Fibroblast of the conjunctiva (primary cell): Measurements from ENCODE around the gene SLC35E4.
A peak's percentile ranks its signal among the peaks of the same experiment; 100 is the strongest.
"Not testable (repeated sequence)": the region's sequence is repeated elsewhere in the genome, so short reads cannot be mapped to it uniquely, and the experiment has no call there.

Experiments
- DNase-seq: peaks from one replicate; pipeline ENCODE4 v3.0.0-alpha.2; 2010; ENCODE audit warnings: low read depth

Gene SLC35E4

DNA sequence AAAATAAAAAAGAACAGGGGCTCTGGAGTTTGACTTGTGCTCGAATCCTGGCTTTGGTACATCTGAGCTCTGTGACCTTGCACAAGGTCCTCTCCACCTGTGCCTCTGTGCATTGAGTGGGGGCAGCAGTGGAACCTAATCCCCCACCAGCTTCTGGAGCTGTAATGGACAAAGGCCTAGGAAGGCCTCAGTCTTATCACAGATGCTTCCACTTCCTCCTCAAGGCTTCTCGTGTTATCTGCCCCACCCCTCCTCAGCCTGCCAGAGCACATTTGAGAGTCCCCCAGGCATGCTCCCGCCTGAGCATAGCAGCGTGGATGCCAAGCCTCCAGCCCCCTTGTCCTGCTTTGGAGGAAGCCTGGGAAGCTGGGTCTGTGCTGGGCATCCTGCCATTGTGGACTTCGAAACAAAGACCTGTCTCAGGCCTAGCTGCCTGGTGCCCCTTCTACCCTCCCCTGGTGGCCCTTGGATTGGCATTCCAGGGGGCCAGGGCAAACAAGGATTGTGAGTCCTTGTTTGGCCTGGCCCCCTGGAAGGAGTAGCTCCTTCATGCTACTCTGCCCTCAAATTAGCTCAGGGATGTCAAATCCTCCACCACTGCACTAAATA is 15.0 kb downstream of the SLC35E4 start:
- DNase-seq: no peak

DNA sequence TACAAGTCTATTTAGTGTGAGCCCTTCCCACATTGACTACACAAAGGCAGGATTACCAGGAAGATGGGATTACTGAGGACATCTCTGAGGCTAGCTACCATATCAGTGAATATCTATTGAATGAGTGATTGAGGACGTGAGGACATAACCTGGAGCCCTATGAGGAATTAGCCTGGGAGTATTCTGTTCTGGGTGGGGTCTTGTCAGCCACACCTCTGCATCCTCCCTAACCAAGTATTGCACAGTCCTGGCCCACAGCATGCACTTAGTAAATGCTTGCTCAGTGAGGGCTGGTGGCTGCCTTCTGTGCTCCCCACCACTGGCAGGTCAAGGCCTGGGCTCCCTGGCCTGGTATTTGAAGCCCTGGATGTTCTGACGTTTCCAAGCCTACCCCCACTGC is 17.3 kb downstream of the SLC35E4 start:
- no peak for DNase-seq

DNA sequence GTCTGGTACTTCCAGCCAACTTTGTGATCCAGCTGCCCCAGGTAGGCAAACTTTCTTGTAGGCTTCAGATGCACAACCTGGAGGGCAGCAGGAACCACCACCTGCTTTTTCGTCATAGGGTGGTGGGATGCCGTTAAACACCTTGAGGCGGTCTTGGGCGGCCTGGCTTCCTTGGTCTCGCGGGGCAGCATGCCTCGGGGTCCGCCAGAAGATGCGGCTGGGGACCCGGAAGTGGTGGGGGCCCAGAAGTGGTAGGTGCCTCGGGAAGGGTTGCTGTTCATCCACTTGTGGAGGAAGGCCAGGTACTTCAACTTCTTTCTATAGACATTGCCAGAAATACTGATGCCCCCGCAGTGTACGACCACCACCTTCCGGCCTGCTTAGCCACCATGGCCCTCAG is 18.8 kb downstream of the SLC35E4 start:
- DNase-seq: no peak

DNA sequence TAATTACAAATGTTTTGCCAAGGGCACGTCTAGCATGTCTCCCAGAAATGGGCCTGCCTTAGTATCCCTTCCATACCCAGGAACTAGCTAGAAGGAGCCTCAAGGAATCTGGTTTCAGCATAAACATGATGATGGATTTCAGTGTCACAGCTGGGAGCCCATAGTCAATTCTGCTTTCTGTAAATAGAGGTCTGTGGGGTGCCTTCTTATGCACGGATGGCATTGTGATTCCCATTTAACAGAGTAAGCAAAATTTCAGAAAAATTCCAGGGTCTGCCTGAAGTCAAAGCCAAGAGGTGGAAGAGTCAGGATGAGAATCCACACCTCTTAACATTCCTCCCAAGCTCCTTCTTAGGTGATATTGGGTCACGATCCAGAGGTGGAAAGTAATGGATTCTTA is 20.0 kb downstream of the SLC35E4 start:
- no peak for DNase-seq

DNA sequence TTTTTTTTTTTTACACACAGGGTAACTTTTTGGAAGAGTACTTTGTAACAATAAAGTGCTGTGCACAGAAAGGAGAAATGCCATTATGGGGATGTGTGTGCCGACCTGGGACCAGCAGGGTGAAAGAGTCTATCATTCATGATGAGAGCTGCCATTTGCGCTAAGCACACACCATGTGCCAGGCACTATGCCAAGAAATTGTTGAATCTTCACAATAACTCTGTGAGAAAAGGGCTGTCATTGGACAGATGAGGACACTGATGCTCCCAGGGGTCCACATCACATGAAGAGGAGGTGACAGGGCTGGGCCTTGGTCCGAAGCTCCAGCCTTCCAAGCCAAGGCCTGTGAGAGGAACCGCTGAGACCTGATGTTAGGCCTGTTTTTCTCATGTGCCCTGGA is 26.5 kb downstream of the SLC35E4 start:
- DNase-seq: no peak

DNA sequence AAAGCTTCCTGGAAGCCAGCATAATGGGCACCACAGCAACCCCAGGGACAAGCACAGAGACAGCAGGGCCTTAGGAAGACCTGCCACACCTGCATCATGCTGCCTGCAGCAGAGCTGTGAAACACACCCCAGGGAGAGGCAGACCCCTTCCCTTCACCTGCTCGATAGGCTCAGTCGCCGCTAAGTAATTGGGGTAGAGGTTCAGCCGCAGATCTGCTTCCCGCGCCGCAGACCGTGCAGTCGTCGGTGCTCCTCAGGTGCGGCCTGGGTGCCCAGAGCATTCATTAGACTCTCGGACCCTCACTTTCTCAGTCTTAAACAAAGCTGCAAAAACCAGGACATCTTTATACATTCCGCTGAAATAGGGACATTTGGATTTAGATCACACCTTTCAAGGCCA is 29.2 kb downstream of the SLC35E4 start:
- no peak for DNase-seq

DNA sequence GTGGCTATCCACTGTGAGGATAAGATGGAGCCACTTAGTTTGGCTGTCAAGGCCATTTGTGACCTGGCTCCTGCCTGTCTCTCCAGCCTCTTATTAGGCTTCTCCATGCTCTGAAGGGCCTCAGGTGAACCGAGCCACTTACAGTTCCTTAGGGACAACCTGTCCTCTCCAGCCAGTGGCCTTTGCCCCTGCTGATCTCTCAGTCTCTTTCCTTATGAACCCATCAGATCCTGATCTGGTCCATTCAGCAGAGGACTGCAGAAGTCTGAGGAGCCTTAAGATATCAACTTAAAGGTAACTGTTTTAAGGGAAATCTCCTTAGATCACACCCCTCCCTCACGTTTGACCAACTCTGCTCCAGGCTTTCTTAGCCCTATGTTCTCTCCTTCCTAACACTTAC is 29.7 kb downstream of the SLC35E4 start:
- no peak for DNase-seq

DNA sequence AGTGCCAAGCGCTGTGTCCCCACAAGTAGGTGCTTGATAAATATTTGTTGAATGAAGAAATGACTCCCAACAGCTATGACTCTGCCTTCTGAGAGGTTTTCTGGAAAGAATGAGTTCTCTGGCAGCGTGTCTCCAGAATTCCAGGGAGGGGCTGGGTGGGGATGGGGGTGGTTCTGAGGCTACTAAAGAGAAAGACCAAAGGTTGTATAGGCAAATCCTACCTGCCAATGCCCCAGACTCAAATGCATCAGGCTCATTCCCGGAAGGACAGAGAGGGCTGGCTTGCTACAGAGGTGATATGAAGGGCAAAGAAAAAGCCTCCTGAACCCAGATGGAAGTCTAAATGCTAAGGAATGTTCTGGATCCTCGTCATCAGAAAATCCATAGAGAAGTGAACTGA is 30.2 kb downstream of the SLC35E4 start:
- no peak for DNase-seq

DNA sequence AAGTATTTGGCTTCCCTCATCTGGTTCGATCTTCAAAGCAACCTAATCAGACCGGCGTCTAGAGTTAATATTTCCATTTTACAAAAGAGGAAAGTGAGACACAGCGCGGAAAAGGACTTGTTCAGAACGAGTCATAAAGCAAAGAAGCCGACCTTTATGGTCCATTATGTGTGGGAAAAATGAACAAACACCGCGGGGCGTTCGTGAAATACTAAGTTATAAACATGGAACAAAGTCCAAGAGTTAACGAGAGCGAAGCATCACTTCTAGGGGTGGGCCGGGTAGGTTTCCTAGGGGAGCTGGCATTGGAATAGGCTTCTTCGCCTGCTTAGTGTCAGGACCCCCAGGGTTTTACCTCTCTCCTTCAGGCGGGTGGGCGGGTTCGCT is 31.5 kb downstream of the SLC35E4 start:
- no peak for DNase-seq

DNA sequence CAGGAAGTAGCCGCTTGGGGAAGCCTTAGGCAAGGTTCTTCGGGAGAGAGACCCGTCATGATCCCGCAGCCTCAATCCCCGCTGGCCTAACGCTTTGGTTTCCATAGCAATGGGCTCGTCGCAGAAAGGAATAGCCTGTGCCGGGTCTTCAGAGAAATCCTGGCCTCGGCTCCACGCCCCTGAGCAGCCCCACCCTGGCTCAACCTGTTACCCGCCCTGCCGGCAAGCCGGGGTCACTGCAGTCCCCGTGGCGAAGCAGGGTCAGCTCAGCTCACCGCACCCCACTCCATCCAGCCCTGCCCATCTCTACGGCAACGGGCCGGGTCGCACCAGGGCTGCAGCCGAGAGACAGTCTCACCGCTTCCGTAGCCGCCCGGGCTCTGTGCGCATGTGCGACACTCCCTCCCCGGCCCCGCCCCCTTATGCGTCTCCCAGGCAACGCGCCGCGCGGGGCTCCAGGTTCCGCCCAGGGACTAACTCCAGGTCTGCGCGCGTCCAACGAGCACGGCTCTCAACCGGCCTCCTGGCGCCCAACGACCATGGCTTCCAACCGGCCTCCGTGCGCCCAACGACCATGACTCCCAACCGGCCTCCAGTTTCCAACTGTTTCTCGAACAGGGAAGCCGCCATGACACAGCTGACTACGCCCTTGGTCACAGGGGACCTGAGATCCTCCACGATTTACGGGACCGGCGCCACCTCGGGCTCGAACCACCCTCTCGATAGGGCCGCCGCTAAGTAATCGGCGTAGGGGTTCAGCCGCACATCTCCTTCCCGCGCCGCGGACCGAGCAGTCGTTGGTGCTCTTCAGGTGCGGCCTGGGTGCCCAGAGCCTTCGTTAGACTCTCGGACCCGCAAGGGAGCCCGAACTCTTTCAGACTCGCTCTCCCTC is 32.2 kb downstream of the SLC35E4 start, which contains the start of gene DUSP18:
DUSP18 (minus strand) TSS at position 382 of the 892 bp plus-strand sequence. CDS start 3,872 bp downstream, outside the sequence.
- peak; percentile 83 for DNase-seq

DNA sequence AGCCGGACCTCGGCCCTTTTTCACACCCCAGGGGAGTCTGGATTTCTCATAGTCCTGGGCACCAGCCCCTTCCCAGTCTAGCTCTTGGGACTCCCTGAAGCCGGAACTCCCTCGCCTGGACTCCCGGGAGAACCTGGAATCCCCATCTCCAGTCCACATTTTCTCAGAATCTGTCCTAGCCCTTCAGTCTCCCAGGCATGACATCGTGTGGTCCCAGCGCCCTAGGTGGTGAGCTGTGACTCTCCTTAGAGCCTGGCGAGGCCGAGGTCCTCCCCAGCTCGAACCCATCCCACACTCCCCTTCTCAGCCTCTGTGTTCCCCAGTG is 32.8 kb downstream of the SLC35E4 start:
- DNase-seq: no peak

DNA sequence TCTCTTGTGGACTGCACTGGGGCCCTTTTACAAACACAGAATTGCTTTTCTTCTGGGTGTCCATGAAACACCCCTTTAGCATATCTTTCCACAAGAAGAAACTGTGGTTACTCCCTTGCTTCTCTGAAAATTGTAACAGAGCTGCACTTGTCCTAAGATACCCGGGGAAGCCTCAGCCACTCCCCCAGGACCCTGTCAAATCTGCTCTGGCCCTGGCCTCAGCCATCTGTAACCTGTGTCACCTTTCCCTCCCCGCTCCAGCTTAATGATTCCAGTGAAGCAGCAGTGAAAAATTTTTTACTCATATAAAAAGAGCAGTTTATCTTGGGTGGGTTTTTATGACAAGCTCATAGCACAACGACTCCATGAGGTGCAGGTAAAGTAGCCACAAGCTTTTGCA is 35.5 kb downstream of the SLC35E4 start:
- no peak for DNase-seq

DNA sequence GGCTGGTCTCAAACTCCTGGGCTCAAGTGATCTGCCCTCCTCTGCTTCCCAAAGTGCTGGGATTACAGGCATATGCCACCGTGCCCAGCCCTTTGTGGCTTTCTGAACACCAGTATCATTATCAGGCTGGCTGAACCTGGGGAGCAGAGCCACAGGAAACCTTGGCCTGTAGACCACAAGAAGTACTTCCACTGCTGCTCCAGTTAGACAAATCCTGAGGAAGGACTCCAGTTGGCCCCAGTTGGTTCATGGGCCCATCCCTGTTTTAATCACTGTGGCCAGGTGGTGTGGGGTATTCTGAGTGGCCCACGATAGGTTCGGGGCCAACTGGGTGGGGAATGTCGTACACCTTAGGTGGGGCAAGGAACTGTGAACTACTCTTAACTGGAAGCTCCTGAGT is 37.6 kb downstream of the SLC35E4 start:
- no peak for DNase-seq

DNA sequence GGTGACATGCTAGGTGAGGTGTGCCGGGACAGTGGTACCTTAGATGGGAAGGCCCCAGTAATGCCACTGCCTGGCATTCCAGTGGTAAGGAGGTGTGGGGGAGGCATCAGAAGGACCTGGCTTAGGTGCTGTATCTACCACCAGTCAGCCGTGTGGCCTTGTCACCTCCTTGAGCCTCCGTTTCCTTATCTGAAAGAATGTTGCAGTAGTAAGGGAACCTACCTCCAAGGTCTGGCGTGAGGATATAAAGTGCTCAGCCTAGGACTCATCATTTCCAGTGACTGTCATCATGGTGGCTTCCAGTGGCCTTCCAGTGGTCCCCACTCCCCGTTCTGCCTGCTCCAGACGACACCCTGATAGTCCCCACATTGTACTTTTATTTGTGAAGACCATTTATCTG is 38.9 kb downstream of the SLC35E4 start:
- no peak for DNase-seq

DNA sequence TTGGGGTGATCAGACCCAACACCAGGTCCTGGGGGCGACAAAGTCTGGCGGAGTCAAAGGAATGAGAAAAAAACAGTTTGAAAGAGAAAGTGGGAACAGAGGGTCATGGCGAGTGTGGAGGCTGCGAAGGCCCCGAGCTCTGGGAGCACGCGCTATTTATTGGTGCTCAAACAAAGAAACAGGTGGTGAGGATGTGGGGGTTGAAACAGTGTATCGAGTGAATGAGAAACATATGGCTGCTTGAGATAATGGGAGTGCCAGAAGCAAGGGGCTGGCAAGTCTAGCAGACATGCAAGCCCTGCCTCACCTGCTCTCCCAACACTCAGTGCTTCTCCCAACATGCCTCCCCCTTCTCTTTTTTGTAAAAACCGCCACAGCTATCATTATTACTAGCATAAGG is 39.9 kb downstream of the SLC35E4 start:
- no peak for DNase-seq

DNA sequence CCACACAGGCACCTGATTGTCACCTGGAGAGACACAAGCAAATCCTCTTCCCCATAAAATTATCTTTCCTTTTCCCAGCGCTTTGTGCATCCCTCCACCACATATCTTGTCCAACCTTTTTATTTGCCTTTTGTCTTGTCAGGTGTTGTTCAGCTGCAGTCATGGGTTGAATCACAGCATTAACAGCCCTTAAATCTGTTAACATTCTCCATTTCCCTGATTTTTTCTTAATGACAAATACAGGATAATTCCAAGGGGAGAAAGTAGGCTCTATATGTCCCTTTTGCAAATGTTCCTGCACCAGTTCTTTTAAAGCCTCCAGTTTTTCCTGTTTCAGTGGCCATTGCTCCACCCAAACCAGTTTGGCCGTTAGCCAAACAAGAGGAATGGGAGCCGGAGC is 41.0 kb downstream of the SLC35E4 start:
- not testable (repeated sequence) for DNase-seq

DNA sequence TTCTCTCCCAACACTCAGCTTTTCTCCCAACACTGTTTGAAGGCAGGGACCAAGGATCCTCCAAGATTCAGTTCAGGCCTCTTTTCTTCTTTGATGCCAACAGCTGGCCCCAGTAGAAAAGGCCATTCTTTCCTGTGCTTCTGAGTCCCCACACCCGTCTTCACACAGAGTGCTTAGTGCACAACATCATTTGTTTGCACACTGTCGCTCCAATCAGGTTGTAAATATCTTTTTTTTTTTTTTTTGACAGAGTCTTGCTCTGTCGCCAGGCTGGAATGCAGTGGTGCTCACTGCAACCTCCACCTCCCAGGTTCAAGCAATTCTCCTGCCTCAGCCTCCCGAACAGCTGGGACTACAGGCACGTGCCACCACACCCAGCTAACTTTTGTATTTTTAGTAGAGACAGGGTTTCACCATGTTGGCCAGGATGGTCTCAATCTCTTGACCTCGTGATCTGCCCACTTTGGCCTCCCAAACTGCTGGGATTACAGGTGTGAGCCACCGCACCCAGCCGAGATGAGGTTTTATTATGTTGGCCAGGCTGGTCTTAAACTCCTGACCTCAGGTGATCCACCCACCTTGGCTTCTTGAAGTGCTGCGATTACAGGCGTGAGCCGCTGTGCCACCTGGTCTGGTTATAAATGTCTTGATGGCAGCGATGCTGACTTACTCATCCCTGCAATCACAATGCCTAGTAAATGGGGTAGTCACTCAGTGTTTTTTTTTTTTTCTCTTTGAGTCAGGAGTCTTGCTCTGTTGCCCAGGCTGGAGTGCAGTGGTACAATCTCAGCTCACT is 44.5 kb downstream of the SLC35E4 start:
- not testable (repeated sequence) for DNase-seq

DNA sequence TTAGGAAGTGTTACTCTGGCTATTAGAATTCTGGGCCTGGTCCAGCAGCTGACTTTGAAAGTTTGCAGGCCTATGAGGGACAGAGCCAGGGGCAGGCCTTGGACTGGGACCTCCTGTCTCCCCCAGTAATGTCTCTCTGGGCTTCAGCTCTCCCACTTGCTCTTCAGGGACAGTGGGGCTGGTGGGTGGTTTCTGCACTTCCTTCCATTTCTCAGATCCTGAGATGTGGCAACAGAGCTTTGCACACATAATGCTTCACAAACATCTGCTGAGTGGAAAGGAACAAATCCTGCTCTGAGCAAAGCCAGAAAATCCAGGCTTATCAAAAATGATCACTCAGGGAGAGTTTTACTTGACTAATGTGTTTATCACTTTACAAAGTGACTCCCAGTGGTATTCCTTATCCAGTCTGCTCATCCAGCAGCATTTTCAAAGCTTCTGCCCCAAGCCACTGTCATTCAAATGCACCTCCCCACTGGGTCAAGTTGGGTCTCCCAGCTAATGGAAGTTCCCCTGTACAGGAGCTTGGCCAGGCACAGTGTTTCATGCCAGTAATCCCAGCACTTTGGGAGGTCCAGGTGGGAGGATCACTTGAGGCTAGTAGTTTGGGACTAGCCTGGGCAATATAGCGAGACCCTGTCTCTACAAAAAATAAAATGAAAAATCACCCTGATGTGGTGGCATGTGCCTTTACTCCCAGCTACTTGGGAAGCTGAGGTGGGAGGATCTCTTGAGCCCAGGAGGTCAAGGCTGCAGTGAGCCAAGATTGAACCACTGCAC is 45.6 kb downstream of the SLC35E4 start:
- DNase-seq: no peak

DNA sequence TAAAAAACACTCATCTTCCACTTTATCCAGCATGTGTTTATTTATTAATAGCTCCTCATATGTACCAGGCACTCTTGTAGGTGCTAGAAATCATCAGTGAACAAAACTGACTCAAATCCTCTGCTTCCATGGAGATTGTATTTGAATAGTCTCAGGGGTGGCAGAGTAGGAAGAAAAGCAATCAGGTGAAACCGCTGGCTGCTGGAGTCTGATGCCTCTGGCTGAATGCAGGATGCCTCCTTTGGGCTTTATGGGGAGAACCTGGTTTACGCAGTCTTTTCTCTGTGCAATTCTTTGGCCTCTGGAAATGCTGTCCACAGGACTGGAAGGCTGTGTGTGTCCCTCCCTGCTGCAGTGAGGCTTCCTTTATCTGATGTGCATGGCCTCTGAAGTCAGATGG is 46.2 kb downstream of the SLC35E4 start:
- no peak for DNase-seq

DNA sequence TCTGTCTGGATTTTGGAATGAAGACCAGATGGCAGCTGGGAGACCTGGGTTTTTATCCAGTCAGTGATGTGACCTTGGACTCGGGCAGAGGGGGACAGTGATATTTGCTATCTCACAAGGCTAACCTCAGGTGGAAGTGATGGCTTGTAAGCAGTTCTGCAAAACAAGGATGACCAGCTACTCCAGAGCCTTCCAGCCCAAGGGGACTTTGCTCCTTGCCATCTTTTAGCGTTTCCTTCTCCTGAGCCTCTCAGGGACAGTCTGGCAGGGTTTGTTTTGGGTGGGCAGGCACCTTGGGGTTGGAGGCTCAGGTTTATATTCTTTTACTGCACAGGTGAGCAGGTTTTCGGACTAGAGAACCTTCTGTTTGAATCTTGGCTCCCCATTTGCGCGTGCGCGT is 49.6 kb downstream of the SLC35E4 start:
- no peak for DNase-seq

DNA sequence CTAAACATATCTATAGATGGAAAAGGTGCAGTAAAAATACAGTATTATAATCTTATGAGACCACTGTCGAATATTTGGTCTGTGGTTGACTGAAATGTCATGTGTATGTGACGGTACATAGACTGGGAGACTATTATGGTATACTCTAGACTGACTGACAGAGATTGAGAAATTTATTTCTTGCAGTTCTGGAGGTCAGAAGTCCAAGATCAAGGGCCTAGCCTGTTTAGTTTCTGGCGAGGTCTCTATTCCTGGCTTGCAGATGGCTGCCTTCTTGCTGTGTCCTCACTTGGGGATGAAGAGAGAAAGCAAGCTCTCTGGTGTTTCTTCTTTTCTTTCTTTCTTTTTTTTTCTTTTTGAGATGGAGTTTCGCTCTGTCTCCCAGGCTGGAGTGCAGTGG is 51.8 kb downstream of the SLC35E4 start:
- no peak for DNase-seq

DNA sequence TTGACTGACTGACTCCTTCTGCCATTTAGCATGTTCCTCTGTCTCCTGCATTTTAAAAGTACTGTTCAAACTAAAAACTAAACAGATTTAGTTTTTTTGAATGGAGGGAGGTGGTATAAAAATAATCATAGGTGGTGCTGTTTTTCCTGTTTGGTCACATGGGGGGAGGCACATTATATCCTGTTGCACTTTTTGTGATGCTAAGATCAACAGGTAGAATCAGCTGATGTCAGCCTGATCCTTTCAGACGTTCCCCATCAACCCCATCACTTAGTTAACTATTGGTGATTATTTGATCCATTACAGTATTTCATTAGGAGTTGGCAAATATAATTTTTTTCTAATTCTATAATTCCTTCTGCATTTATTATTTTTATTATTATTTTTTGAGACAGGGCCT is 54.0 kb downstream of the SLC35E4 start:
- no peak for DNase-seq
